HL-60 (cell line): ENCODE data around the gene SFI1.

Source experiments
- POLR2AphosphoS5 ChIP-seq: IDR thresholded peaks from 2 replicates; pipeline ENCODE4 v1.6.1; 2012; ENCODE audit warnings: low read depth
- TF ChIP-seq, protein P1 (sequence below): IDR thresholded peaks from one replicate; pipeline ENCODE4 v1.5.1; 2011; ENCODE audit warnings: low read length, control low read depth, inconsistent platforms; ENCODE audit not compliant: insufficient read depth

DNA sequence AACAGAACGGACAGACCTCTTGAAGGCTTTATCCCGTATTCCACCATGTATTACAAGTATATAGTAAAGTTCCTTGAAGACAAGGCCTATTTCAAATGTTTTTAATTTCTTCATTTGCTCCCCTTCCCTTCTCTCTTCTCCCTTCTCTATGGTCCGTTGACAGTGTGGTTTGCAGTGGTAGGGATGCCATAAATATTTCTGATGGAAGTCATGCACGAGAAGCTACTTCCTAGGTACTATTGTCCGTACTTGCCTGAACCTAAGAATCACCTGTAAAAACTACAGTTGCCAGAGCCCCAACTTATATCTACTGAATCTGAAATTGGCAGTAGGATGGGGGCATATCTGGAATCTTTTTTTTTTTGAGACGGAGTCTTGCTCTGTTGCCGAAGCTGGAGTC, 162.9 kb downstream of the SFI1 start:
- TF ChIP-seq POLR2AphosphoS5, result no peak
- TF ChIP-seq, protein P1, sequence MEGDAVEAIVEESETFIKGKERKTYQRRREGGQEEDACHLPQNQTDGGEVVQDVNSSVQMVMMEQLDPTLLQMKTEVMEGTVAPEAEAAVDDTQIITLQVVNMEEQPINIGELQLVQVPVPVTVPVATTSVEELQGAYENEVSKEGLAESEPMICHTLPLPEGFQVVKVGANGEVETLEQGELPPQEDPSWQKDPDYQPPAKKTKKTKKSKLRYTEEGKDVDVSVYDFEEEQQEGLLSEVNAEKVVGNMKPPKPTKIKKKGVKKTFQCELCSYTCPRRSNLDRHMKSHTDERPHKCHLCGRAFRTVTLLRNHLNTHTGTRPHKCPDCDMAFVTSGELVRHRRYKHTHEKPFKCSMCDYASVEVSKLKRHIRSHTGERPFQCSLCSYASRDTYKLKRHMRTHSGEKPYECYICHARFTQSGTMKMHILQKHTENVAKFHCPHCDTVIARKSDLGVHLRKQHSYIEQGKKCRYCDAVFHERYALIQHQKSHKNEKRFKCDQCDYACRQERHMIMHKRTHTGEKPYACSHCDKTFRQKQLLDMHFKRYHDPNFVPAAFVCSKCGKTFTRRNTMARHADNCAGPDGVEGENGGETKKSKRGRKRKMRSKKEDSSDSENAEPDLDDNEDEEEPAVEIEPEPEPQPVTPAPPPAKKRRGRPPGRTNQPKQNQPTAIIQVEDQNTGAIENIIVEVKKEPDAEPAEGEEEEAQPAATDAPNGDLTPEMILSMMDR, result no peak
